HG03060 (cell line): ENCODE measurements around the gene NDUFB7.
"Not testable (repeated sequence)": the region's sequence is repeated elsewhere in the genome, so short reads cannot be mapped to it uniquely, and the experiment has no call there.

Experiments
- ATAC-seq: cut with Tn5 transposase; IDR thresholded peaks from one replicate; pipeline ENCODE4 v1.9.1; 2021; ENCODE audit warnings: low read depth, moderate number of reproducible peaks; ENCODE audit not compliant: unreplicated experiment

The NDUFB7 gene

DNA sequence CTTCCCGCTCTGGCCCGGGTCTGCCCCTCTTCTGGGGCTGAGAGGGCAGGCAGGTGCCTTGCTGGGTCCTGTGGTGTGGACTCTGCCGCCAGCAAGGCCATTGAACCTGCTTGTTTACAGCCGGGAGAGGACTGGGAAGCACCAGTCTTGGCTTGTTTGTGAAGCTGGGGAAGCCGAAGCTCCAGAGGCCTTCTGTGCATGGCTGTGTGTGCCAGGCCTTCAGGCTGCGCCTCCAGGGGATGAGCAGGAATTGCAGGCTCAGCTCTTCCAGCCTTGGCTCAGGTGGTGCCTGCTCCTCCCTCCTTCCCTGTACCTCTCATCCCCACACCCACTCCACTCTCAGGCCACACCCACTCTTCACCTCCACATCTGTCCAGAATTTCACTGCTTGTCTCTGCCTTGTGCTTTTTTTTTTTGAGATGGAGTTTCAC, 17.5 kb downstream of the NDUFB7 start:
- no peak for ATAC-seq

DNA sequence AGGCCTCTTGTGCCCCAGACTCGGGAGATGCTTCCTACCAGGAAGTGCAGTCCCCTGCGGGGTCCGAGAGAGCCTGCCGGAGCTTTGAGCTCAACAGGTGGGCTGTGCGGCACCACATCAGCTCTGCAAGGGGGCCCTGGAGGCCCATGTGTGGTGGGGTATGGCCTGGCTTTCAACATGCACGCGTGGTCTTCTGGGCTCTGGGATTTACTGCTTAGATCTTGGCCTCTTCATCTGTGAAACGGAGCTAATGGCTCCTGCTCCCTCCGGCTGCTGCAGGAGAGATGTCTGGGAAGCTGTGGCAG, 18.0 kb downstream of the NDUFB7 start:
- ATAC-seq, result no peak

DNA sequence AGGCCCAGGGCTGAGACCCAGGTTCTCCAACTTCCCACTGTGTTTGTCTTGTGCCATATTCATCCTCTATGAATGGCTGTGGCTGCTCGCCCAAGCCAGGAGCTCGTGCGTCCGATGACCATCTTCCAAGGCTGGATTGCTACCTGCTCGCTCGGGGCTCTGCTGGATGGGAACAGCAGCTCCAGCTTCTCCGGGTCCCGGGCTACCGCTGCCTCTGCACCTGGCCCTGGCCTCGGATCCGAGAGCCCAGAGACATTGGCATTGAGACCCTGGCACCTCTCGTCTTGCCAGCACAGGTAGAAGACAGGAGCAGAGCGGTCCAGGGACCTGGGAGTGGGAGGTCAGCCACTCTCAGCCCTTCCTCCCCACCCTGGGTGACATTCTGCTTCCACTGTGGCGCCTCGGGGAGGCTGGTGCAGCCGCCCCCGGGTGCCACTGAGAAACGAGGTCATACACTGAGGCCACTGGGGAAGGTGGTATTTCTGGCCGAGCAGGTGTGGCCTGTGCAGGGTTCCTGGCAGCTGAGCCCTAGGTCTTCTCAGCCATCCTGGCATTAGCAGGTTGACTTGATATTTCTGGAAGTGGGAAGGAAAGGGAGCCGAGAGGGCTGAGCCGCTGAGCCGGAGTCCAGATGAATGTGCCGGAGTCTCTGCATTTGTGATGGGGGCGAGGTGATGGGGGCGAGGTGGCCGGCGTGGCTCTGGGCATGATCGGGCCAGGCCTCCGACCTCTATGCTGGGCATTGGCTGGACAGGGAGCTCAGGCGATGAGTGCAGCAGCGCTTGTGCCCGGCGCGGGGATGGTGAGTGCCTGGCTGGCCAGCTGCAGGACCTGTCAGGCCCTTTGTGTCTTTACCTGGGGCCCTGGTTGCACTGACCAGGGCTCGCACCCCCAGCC, 18.6 kb downstream of the NDUFB7 start:
- no peak for ATAC-seq

DNA sequence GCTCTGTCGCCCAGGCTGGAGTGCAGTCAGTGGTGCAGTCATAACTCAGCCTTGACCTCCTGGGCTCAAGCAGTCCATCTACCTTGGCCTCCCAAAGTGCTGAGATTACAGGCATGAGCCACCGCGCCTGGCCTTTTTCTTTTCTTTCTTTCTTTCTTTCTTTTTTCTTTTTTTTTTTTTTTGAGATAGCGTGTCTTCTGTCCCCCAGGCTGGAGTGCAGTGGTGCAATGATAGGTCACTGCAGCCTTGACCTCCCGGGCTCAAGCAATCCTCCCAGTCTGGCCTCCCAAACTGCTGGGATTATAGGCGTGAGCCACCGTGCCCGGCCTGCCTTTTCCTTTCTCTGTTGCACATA, 19.9 kb downstream of the NDUFB7 start:
- ATAC-seq, result not testable (repeated sequence)

DNA sequence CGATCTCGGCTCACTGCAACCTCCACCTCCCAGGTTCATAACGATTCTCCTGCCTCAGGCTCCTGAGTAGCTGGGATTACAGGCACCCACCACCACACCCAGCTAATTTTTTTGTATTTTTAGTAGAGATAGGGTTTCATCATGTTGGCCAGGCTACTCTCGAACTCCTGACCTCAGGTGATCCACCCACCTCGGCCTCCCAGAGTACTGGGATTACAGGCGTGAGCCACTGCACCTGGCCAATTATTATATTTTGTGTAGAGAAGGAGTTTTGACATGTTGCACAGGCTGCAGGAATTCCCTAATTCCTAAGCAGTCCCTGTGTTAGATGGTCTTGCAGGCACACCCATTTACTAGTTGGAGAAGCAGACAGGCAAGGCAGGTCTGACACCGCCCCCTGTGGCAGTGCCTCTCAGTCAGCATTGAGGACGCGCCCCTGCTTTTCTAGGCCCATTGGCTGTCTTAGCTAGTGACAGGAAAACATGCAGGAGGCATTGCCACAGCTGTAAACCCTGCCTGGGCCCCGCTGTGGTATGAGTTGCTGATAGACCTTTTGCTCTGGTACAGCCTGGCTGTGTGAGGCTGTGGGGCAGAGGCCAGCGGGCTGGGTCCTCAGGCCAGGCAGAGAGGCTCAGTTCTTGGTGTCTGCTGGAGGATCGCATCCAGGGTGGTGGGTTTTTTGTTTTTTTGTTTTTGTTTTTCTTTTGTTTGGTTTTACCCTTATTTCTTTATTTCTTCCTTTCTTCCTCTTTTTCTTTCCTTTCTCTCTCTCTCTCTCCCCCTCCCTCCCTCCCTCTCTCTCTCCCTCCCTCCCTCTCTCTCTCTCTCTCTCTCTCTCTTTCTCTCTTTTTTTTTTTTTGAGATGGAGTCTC, 20.5 kb downstream of the NDUFB7 start:
- ATAC-seq, result not testable (repeated sequence)

DNA sequence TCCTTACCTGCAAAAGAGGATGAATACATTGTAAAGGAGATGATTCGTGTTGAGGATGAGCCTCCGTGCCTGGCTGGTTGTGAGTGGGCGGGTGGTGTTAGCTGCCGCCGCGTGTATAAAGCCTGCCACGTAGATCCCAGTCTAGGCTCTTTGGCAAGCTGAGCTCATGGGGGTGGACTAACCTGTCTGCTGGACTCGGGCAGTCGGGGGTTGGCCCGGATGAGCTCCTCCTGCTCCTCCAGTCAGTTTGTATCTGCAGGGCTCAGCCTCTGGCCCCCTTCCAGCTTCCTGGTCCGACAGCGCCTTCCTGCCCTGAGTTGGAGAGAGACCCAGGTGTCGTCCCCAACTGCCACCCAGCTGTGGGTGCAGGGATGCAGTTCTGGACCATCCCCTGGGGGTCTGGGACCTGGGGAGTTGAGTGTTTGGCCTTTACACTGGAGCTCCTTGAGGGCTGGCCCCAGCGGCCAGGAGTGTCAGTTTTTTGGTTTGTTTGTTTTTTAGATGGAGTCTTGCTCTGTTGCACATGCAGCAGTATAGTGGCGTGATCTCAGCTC, 21.6 kb downstream of the NDUFB7 start:
- no peak for ATAC-seq

DNA sequence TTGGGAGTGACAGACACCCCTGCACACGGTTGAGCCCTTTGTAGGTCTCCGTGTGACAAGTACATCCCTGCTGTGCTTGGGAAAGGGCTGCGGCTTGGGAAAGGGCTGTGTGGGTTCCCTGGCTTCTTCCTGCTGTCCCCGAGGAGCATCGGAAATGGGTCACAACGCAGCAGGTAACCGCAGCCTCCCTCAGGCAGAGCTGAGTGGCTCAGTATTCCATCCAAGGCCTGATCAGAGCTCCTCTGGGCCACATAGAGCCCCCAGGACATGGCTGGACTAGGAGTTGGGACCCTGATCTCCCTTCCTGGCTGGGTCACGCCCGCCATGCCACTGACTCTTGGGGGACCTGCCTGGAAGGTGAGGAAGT, 26.2 kb downstream of the NDUFB7 start:
- ATAC-seq, result no peak

DNA sequence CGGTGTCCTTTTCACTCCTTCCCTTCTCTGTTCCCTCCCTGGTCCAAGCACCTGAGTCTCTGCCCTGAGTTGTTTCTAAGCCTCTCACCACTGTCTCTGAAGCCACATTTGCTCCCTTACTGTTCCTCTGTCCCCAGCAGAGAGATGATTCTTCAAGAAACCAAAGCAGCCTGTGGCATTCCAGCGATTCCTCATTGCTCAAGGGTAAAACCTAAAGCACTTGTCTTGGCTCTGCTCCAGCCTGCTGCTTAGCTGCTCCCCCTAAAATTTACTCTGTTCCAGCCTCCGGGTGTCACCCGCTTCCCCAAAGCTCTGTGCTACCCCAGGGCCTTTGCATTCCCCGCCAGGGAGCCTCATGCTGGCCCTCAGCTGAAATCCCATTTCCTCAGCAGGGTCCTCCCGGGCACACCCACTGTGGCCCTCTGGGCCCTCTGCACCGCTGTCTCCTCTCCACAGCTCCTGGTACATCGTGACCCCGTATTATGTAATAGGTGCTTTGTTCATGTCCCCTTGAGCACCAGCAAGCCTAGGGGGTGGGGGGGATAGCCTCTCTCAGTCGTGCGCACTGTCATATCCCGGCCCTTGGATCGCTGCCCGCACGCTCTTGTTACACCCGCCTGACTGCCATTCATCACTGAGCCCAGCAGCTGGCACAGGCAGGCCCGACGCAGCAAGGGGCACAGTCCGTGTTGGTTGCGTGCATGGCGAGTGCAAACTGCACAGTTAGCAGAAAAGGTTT, 26.7 kb downstream of the NDUFB7 start:
- ATAC-seq, result no peak

DNA sequence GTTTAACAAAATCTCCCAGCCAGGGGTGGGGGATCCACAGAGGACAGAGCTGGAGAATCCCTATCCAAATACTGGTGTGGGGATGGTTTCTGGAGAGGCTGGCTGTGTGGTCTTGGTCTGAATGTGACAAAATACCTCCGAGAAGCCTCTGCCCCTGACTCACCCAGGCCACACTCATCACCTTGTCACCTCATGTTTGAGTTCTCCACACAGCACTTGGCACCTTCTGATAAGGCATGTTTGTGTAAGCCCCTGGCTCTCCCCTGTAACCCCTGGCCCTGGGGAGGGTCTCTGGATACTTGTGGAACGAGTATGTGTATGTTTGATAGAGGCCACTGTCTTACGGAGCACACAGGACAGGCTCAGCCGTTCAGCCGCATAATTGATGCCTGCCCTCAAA, 27.8 kb downstream of the NDUFB7 start:
- no peak for ATAC-seq

DNA sequence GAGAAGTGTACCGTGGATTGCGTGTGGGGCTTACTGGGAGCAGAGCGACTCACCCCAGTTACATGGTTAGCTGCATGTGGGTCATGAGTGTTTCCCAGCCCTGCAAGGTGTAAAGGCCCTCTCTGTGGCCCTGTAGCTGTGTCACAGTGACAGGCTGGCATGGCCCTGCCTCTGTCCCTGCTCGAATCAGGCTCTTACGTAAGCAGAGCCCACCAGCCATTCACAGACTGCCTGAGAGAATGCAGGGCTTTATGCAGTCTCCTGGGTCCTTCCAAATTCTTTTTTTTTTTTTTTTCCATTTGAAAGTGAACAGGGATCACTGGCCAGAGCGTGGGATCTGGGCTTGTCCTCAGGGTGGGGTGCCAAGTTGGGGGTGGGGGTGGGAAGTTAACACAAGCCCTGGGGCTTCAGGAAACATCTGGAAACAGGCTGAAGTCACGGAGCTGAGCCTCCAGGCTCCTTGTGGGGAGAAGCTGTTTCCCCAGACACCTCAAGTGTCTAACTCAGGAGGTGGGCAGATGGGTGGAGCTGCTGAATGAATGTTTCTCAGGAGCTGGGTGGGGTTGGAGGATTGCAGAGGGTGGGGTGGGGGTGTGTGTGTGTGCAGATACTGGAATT, 29.0 kb downstream of the NDUFB7 start:
- ATAC-seq, result no peak

DNA sequence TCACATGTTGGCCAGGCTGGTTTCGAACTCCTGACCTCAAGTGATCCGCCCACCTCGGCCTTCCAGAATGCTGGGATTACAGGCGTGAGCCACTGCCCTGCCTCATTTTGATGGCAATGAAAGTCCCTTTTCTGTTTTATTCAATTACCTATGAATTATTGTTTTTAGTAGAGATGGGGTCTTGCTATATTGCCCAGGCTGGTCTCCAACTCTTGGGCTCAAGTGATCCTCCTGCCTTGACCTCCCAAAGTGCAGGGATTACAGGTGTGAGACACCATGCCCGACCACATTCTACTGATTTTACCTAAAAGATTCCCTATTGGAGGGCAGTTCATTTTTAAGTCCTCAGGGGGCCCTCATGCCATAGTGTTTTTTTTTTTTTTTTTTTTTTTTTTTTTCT, 29.9 kb downstream of the NDUFB7 start:
- ATAC-seq, result not testable (repeated sequence)

DNA sequence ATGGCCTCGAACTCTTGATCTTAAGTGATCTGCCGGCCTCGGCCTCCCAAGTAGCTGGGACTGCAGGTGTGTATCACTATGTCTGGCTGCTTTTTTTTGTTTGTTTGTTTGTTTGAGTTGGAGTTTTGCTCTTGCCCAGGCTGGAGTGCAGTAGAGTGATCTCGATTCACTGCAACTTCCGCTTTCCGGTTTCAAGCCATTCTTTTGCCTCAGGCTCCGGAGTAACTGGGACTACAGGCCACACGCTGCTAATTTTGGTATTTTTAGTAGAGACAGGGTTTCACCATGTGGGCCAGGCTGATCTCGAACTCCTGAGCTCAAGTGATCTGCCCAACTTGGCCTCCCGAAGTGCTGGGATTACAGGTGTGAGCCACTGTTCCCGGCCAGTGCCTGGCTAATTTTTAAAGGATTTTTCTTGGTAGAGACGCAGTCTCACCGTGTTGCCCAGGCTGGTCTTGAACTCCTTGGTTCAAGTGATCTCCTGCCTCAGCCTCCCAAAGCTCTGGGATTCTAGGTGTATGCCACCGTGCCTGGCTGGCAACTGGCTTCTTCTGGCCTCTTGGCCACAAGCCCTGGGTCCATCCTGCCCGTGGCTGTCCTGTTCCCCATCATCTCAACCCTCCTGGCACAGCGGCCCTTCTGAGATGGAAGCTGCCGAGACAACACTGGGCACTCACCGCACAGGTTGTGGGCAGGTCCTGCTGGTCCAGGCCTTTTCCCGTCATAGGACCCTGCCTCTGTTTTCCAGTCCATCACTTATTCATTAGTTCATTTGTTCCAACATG, 30.9 kb downstream of the NDUFB7 start:
- no peak for ATAC-seq

DNA sequence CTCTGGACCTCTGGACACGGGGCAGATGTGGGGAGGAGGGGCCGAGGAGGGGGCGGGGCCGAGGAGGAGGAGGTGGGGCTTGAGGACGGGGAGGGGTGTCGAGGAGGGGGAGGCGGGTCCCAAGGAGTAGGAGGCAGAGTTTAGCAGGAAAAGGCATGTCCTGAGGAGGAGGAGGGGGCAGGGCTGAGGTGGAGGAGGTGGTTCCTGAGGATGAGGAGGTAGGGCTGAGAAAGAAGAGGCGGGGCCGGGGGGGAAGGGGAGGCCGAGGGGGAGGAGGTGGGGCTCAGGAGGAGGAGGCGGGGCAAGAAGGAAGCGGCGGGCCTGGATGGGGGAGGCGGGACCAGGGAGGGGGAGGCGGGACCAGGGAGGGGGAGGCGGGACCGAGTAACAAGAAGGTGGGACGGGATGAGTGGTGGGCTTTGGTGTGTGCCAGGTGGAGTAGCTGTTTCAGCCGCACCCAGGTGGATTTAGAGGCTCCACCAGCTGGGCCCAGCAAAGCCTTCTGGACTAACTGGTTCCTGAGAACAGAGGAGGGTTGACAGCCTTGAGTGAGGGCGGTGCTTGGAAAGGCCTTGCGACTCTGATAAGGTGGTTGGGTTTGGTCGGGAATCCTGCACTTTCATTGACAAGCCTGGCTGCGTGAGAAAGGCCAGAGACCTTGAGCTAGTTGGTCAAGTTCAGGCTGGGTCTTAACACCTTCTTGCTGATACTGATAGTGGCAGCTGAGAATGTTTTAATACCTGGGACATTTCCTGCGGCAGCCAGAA, 34.8 kb downstream of the NDUFB7 start:
- no peak for ATAC-seq

DNA sequence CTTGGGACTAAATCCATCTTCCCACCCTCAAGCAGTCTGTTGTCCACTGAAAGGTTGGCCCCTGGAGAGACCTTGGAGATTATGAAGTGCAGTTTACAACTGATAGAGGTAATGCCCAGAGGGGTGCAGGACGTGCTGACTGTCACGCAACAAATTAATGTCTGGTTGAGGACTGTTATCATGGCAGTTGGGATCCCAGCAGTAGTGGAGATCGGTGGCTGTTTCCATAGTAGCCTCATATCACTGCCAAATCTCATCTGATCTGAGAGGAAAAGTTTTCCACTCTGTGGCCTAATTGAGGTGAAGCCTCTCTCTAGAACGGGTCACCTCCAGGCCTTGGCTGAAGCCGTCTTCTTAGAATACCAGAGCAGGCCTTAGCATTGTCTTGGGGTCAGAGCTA, 38.4 kb downstream of the NDUFB7 start:
- ATAC-seq, result no peak

DNA sequence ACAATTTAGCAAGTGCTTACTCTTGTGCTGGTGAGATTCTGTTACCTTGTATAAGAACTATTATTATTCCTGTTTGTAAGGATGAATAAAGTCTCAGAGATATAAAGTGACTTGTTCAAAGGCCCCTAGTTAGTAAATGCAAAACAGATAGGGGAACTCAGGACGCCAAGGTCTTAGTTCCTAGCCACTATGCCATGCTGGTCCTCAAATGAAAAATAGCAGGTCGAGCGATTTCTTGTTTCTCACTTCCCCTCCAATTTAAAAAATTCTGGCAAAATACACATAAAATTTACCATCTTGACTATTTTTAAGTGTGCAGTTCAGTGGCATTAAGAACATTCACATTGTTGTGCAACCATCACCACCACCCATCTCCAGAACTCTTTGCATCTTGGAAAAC, 41.4 kb downstream of the NDUFB7 start:
- no peak for ATAC-seq

DNA sequence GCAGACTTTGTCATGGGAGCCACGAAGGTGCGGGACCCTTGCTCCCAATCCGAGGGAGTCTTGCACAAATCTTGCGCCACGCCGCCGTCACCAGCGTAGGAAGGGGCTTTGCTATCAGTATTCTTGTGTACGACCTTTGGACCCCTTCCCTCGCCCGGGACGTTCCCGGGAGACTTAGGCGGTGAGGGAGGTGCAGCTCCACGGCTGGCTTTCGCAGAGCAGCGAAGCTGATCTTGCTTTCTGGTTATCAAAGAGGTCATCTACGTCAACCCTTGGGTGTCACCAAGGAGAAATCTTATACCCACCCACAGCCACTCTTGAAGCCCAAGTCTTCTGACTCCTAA, 41.9 kb downstream of the NDUFB7 start:
- no peak for ATAC-seq

DNA sequence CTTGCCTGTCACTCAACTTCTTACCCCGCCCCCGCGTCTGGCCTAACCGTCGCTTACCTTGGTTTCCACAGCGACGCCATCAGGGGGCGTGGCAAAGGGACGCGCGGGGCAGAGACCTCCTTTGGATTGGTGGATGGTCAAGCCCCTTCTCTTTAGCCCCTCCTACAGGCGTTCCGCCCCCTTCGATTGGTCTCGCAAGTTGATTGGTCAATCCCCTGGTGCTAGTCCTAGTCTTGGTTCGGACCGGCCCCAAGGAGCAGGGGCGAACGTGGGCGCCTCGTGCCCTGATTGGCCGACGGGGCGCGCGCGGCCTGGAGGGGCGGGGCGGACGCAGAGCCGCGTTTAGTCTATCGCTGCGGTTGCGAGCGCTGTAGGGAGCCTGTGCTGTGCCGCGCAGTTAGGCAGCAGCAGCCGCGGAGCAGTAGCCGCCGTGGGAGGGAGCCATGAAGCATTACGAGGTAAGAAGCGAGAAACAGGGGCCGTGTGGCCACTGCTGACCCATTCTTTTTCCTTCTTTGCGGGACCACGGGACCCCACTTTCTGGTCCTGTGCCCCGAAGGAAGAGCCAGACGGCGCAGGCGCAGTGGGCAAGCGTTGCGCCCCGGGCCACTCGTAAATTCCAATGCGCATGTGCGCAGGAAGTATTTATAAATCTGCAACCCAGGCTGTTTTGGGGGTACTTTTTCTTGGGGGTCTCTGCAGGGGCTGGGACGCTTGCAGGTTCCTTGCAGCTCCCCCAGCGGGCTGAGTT, 42.4 kb downstream of the NDUFB7 start, which contains the start of gene TECR:
TECR (plus strand) TSS at position 341 of the 751 bp plus-strand sequence; CDS start at position 444, 103 bp downstream.
- peak; percentile 88 for ATAC-seq
